Hepatocyte (in vitro differentiated cells): ENCODE data around the gene DYSF.

Experiments
- CTCF ChIP-seq: fragments of 200-600 bp; sonication (generic); IDR thresholded peaks from 2 replicates; pipeline ENCODE4 v1.5.1; 2016; ENCODE audit warnings: antibody characterized with exemption, mild to moderate bottlenecking; ENCODE audit not compliant: poor library complexity
- EZH2 ChIP-seq: fragments of 200-600 bp; sonication (generic); IDR thresholded peaks from 2 replicates; pipeline ENCODE4 v1.6.1; 2016; ENCODE audit warnings: antibody characterized with exemption, mild to moderate bottlenecking, borderline replicate concordance
- EZH2phosphoT487 ChIP-seq: fragments of 200-600 bp; sonication (generic); IDR thresholded peaks from one replicate; pipeline ENCODE4 v1.6.1; 2018; ENCODE audit warnings: antibody characterized with exemption, mild to moderate bottlenecking, low read depth, moderate library complexity; ENCODE audit not compliant: unreplicated experiment, severe bottlenecking

GRCh38 chr2:71534201-71534600 is 80.8 kb downstream of the DYSF start:
- TF ChIP-seq CTCF = no peak
- TF ChIP-seq EZH2phosphoT487 = no peak
- no peak for TF ChIP-seq EZH2
